C4-2B (cell line): ENCODE data around the gene ZNF14.

Experiments used
- H3K27ac ChIP-seq: fragments of 450-650 bp; 2 replicates; pipeline ENCODE4 v1.5.1; 2017
- ZFX ChIP-seq: fragments of 450-650 bp; IDR thresholded peaks from 2 replicates; pipeline ENCODE4 v1.6.1; 2017
- TF ChIP-seq, protein P1 (sequence below): fragments of 450-650 bp; conservative IDR thresholded peaks from 2 replicates; pipeline ENCODE4 v1.5.1; 2017; ENCODE audit warnings: mild to moderate bottlenecking

Gene ZNF14

DNA sequence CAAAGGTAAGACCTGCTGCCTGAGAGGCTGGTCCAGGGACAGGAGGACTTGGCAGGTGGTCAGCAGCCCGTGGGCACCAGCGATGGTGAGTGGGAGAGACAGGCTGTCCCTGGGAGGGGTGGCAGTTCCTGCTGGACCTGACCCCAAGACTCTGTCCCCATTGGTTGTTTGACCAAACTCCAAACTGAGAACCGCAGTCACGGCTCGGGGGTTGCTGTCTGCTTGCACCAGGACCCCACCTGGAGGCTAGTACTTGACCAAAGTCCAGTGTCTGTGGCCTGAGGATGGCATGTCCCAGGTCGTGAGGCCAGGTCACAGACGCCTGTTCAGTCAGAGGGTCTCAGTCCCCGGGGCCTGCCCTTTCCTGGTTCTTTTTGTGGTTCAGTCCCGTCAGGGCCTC, 9.9 kb upstream of the ZNF14 start:
- no peak overlapping the region for H3K27ac ChIP-seq
- TF ChIP-seq ZFX, result no peak
- TF ChIP-seq, protein P1, sequence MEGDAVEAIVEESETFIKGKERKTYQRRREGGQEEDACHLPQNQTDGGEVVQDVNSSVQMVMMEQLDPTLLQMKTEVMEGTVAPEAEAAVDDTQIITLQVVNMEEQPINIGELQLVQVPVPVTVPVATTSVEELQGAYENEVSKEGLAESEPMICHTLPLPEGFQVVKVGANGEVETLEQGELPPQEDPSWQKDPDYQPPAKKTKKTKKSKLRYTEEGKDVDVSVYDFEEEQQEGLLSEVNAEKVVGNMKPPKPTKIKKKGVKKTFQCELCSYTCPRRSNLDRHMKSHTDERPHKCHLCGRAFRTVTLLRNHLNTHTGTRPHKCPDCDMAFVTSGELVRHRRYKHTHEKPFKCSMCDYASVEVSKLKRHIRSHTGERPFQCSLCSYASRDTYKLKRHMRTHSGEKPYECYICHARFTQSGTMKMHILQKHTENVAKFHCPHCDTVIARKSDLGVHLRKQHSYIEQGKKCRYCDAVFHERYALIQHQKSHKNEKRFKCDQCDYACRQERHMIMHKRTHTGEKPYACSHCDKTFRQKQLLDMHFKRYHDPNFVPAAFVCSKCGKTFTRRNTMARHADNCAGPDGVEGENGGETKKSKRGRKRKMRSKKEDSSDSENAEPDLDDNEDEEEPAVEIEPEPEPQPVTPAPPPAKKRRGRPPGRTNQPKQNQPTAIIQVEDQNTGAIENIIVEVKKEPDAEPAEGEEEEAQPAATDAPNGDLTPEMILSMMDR, result no peak

DNA sequence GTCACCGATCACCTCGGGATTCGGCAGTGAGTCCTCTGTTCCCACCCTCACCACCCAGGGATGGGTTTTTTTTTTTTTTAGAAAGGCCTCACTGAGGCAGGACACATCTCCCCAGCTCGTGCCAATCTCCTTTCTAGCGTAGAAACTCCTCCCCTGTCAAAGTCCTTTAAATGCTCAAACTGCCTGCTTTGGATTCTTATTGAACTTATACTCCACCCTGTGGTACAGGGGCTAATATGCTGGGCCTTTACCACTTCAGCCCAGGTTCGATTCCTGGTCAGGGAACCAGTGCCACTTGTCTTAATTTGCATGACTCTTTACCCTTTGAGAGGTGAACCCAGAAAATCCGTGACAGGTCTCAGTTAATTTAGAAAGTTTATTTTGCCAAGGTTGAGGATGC, 8.3 kb upstream of the ZNF14 start:
- TF ChIP-seq ZFX, result no peak
- TF ChIP-seq, protein P1, result no peak
- H3K27ac ChIP-seq, result no peak overlapping the region

DNA sequence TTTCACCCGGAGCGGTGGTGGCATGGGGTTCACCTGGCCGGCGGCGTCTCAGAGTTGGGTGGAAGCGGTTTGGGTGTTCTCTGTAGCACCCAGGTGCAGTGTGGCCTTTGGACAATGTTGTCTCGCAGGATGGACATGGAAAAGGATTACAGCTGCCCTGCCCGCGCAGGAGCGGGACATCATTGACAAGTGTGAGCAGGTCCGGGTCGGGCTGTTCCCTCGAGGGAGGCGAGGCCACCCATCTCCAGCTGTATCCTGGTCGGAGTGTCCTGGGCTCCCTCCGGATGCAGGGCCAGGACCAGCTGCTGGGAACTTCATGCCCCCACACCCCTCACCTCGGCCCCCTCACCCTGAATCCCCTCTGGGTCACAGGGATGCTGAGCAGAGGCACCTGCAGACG, 7.8 kb upstream of the ZNF14 start:
- TF ChIP-seq, protein P1, result no peak
- TF ChIP-seq ZFX, result no peak
- H3K27ac ChIP-seq, result no peak overlapping the region

DNA sequence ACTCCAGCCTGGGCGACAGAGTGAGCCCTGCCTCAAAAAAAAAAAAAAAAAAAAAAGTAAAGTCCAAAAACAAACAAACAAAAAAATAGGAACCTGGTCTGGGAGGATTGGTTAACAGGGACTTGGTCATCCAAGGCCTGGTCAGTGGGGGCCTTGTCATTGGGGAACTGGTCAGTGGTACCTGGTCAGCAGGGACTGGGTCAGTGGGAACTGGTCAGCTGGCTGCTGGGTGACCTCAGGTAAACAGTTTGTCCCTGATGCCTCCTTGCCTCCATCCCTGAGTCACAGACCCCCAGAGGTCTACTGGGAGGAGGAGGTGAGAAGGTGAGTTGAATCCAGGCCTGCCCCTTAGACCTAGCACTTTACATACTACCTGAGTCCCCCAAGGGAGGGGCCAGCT, 5.7 kb upstream of the ZNF14 start:
- no peak overlapping the region for H3K27ac ChIP-seq
- TF ChIP-seq, protein P1, result no peak
- TF ChIP-seq ZFX, result no peak

DNA sequence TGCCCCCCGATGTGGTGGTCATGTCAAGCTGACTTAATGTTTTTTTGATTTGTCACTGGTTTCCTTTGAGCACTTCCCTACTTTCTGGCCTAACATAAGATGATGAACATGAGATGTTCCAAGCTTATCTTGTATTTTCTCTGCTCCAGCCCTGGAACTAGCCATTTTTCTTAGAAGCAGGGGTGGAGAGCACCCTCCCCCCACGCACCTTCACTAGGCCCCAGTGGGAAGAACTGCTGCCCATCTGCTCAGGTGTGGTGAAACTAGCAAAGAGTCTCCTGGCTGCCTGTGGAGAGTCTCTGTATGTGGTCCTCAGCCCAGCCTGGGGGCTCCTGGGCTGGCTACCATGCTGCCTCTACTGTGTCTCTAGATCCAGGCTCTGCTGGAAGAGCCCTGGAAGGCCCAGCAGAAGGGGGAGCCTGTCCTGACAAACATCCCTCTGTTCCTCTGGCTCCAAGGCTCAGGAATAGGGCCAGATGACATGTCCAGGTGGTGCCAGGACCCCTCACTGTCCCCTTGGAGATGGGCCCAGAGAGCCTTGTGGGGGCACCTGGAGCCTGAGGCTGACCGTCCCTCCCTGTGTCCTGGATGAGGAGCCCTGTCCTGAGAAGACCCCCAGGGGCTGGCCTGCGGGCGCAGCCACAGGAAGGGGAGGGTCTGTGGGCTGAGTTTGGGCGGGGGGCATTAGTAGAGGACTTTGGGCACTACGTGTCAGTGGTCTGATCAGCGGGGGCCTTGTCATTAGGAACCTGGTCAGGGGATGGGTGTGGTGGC, 4.8 kb upstream of the ZNF14 start:
- TF ChIP-seq, protein P1, result no peak
- no peak for TF ChIP-seq ZFX
- no peak overlapping the region for H3K27ac ChIP-seq

DNA sequence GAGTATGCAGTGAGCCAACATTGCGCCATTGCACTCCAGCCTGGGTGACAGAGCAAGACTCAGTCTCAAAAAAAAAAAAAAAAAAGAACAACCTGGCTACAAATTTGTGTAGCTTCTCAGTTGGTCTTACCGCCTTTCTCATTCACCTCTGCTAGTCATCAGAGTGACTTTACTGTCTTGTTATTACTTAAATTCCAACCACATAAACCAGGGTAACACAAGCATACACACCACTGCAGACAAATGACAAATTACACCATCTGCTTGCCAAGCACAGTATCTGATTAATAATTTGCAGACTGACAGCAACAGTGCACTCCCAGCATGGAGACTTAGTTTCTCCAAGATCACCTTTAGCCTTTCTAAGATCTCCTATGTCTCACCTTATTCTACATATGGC, 11.0 kb downstream of the ZNF14 start:
- no peak overlapping the region for H3K27ac ChIP-seq
- TF ChIP-seq ZFX, result no peak
- TF ChIP-seq, protein P1, result no peak

DNA sequence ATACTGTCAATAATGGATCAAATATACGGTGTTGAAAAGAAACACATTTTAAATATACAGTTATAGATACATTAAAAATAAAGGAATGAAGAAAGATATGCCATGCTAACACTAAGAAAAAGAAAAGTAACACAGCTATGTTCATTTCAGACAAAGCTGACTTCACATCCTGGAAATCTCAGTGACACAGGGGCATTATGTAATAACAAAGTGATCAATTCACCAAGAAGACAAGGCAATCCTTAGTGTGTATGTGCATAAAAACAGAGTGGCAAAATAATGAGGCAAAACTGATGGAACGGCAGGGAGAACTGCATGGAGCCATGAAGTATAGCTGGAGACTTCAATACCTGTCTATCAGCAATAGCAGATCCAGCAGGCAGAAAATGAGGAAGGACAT, 13.1 kb downstream of the ZNF14 start:
- TF ChIP-seq, protein P1, result no peak
- TF ChIP-seq ZFX, result no peak
- no peak overlapping the region for H3K27ac ChIP-seq
